IMR-90 (cell line): Measurements from ENCODE around the gene ZEB2. TPM values are rescaled to one million over a fixed set of nuclear protein-coding genes. Genes with fewer than 3 reads are reported as not detected.

Experiments
- ATAC-seq: fragments of 200-7000 bp; cut with Tn5 transposase; 2 replicates; pipeline ENCODE4 v1.9.1; 2020; ENCODE audit warnings: low read depth, mild to moderate bottlenecking, moderate library complexity
- BruUV-seq: library from RNA; stranded (reverse); fragments of 400-500 nt; replicated peaks from 2 replicates; lab custom pipeline; 2021; lab: Mats Ljungman, UMichigan
- CTCF ChIA-PET: fragments of 300-600 bp; formaldehyde crosslinking; extraction: SDS; loops from one replicate; lab custom pipeline; 2021; ENCODE audit warnings: antibody characterized with exemption; lab: Yijun Ruan, JAX
- POLR2A ChIA-PET: fragments of 300-600 bp; sonication (Branson Sonifier 250); formaldehyde crosslinking; loops from one replicate; lab custom pipeline; 2022; ENCODE audit warnings: antibody characterized with exemption; ENCODE audit not compliant: unreplicated experiment; lab: Charles Lee
- DNase-seq: peaks from one replicate; pipeline ENCODE4 v3.0.0; 2013
- H2AFZ ChIP-seq: replicated peaks from 2 replicates; pipeline ENCODE3; 2013; ENCODE audit warnings: low read length, mild to moderate bottlenecking; ENCODE audit not compliant: poor library complexity
- H2AK5ac ChIP-seq: 2 replicates; pipeline ENCODE4 v1.6.1; 2013; ENCODE audit warnings: low read depth, low read length, inconsistent platforms
- H2AK9ac ChIP-seq: replicated peaks from 2 replicates; pipeline ENCODE3; 2013; ENCODE audit warnings: mild to moderate bottlenecking, low read depth, low read length, moderate library complexity; ENCODE audit not compliant: poor library complexity
- H2BK120ac ChIP-seq: 2 replicates; pipeline ENCODE4 v1.6.1; 2013; ENCODE audit warnings: low read depth, low read length, inconsistent platforms
- H2BK15ac ChIP-seq: 3 replicates; pipeline ENCODE4 v1.6.1; 2013; ENCODE audit warnings: low read depth, low read length, inconsistent platforms
- H2BK20ac ChIP-seq: 2 replicates; pipeline ENCODE4 v1.6.1; 2013; ENCODE audit warnings: low read depth, mild to moderate bottlenecking, inconsistent platforms, low read length, moderate library complexity
- H2BK5ac ChIP-seq: 2 replicates; pipeline ENCODE4 v1.6.1; 2013; ENCODE audit warnings: mild to moderate bottlenecking, low read depth, low read length, inconsistent platforms; ENCODE audit not compliant: poor library complexity, severe bottlenecking
- H3K14ac ChIP-seq: replicated peaks from 2 replicates; pipeline ENCODE4 v1.6.1; 2013; ENCODE audit warnings: low read depth, low read length, inconsistent platforms
- H3K18ac ChIP-seq: 2 replicates; pipeline ENCODE4 v1.6.1; 2013; ENCODE audit warnings: low read depth, low read length, control low read depth
- H3K23ac ChIP-seq: 2 replicates; pipeline ENCODE4 v1.6.1; 2013; ENCODE audit warnings: low read depth, low read length, inconsistent platforms
- H3K27ac ChIP-seq: 2 replicates; pipeline ENCODE4 v1.5.1; 2013; ENCODE audit warnings: mild to moderate bottlenecking, control low read depth, low read length; ENCODE audit not compliant: insufficient read depth
- H3K27me3 ChIP-seq: 2 replicates; pipeline ENCODE4 v1.6.1; 2013; ENCODE audit warnings: low read length; ENCODE audit not compliant: control insufficient read depth, insufficient read depth
- H3K36me3 ChIP-seq: 2 replicates; pipeline ENCODE4 v1.6.1; 2013; ENCODE audit warnings: low read length, mixed read lengths; ENCODE audit not compliant: control insufficient read depth, insufficient read depth
- H3K4ac ChIP-seq: 2 replicates; pipeline ENCODE4 v1.6.1; 2013; ENCODE audit warnings: low read depth, low read length, inconsistent platforms
- H3K4me1 ChIP-seq: 2 replicates; pipeline ENCODE4 v1.6.1; 2013; ENCODE audit warnings: low read length, mixed read lengths; ENCODE audit not compliant: control insufficient read depth, insufficient read depth
- H3K4me2 ChIP-seq: 2 replicates; pipeline ENCODE4 v1.6.1; 2013; ENCODE audit warnings: low read depth, mild to moderate bottlenecking, control low read depth, low read length, moderate library complexity
- H3K4me3 ChIP-seq: 2 replicates; pipeline ENCODE4 v1.5.1; 2013; ENCODE audit warnings: low read depth, mild to moderate bottlenecking, control low read depth, low read length, moderate library complexity; ENCODE audit not compliant: insufficient read depth
- H3K56ac ChIP-seq: 2 replicates; pipeline ENCODE4 v1.6.1; 2013; ENCODE audit warnings: low read length, inconsistent platforms; ENCODE audit not compliant: insufficient read depth; ENCODE audit errors: extremely low read depth
- H3K79me1 ChIP-seq, 2 experiments: 2 replicates each; pipeline ENCODE4 v1.6.1; 2013; ENCODE audit warnings: low read length in 2 of 2, inconsistent platforms in 1 of 2, low read depth in 1 of 2
- H3K9ac ChIP-seq: 2 replicates; pipeline ENCODE4 v1.6.1; 2013; ENCODE audit warnings: low read depth, low read length, control low read depth
- H3K9me1 ChIP-seq: 2 replicates; pipeline ENCODE4 v1.6.1; 2013; ENCODE audit warnings: low read length, inconsistent platforms; ENCODE audit not compliant: insufficient read depth
- H3K9me3 ChIP-seq: 2 replicates; pipeline ENCODE4 v1.6.1; 2013; ENCODE audit warnings: low read length; ENCODE audit not compliant: control insufficient read depth, insufficient read depth
- H4K20me1 ChIP-seq: 2 replicates; pipeline ENCODE4 v1.6.1; 2013; ENCODE audit warnings: low read length, inconsistent platforms; ENCODE audit not compliant: insufficient read depth
- H4K5ac ChIP-seq: 2 replicates; pipeline ENCODE4 v1.6.1; 2013; ENCODE audit warnings: mild to moderate bottlenecking, low read depth, low read length, control low read depth
- H4K8ac ChIP-seq, 2 experiments: 2 replicates each; pipeline ENCODE4 v1.6.1; 2013; ENCODE audit warnings: low read depth in 2 of 2, low read length in 2 of 2, control low read depth in 1 of 2, inconsistent platforms in 1 of 2
- H4K91ac ChIP-seq: 2 replicates; pipeline ENCODE4 v1.6.1; 2013; ENCODE audit warnings: low read depth, low read length, inconsistent platforms; ENCODE audit not compliant: insufficient read depth
- CTCF ChIP-seq: conservative IDR thresholded peaks from 2 replicates; pipeline ENCODE4 v1.5.1; 2012; ENCODE audit warnings: mild to moderate bottlenecking, low read depth, low read length, improper control_type of control experiment
- NFE2L2 ChIP-seq: fragments of 150-350 bp; IDR thresholded peaks from 2 replicates; pipeline ENCODE4 v1.6.1; 2016; ENCODE audit warnings: low read depth, mild to moderate bottlenecking, low read length
- RFX5 ChIP-seq: IDR thresholded peaks from 2 replicates; pipeline ENCODE4 v1.8.0; 2012; ENCODE audit warnings: low read depth, mild to moderate bottlenecking, low read length, moderate library complexity
- USF2 ChIP-seq: fragments of 150-350 bp; IDR thresholded peaks from 2 replicates; pipeline ENCODE4 v1.6.1; 2017; ENCODE audit warnings: mild to moderate bottlenecking, antibody characterized with exemption, low read length, low read depth
- WGBS, 2 experiments: methylation state at CpG; one replicate each; pipeline versions ENCODE4 v1.1.5 to v1.1.7; 2013; ENCODE audit warnings: missing lambda C conversion rate in 2 of 2; ENCODE audit not compliant: insufficient read length in 1 of 2; ENCODE audit errors: extremely low coverage in 2 of 2; 5-methylcytosine and 5-hydroxymethylcytosine counted together
- dilution Hi-C: fragments of 300-500 bp; cut with HindIII; formaldehyde crosslinking; loops from one replicate; pipeline ENCODE4 v1.14.3; 2018; ENCODE audit warnings: low sequenced_read_pairs; ENCODE audit not compliant: unreplicated experiment
- in situ Hi-C: fragments of 300-500 bp; cut with MboI; formaldehyde crosslinking; loops from 3 replicates; pipeline ENCODE4 v1.14.3; 2019; ENCODE audit warnings: low sequenced_read_pairs, inconsistent platforms, mixed read lengths
- intact Hi-C: fragments of 100-400 bp; cut with micrococcal nuclease; formaldehyde crosslinking; loops from 2 replicates; pipeline ENCODE4 v1.10.0; 2022
- polyA plus RNA-seq, 3 experiments: library from polyadenylated mRNA; depleted of rRNA; stranded (reverse); fragments of >200 nt; gene quantifications; 2 replicates each; pipeline ENCODE4 v1.2.3, GENCODE V29; 2012; ENCODE audit warnings: low replicate concordance in 1 of 3
- total RNA-seq: library from RNA; depleted of rRNA; stranded (reverse); fragments of >200 nt; gene quantifications from 2 replicates; pipeline ENCODE4 v1.2.3, GENCODE V29; 2012

The ZEB2 gene
- total and polyA plus RNA-seq, 2 of the 4 experiments (the other 2 are of a cell fraction), result 22.4 to 50.9 TPM

- Histone ChIP-seq H3K27me3 (no peaks in the 10 kb centered on the region), H3K14ac (peak overlapping the region; percentile 58), H3K56ac (peak overlapping the region; percentile 68; the same call in 1 of the 2 replicates), H2BK120ac (peak overlapping the region; percentile 30), H4K91ac (no peak overlapping the region), H3K4me3 (peak overlapping the region; percentile 99), H3K9me1 (no peaks in the 10 kb centered on the region), H3K4ac (peak overlapping the region; percentile 24; the same call in 1 of the 2 replicates), H2AFZ (no peak overlapping the region), H3K9me3 (no peaks in the 10 kb centered on the region), H3K79me1 (peaks cover 4 to 16% of the 10 kb centered on the region in 2 experiments; a peak in 3 of 4 replicates), H3K27ac (peak overlapping the region; percentile 99; the same call in 1 of the 2 replicates), H4K20me1 (no peaks in the 10 kb centered on the region), H2BK15ac (peak overlapping the region; percentile 23; the same call in 2 of the 3 replicates), H4K8ac (peak overlapping the region; percentile 17 to 25; a peak in 3 of 4 replicates), H3K9ac (peak overlapping the region; percentile 98), H2BK5ac (peak overlapping the region; percentile 51), H3K4me1 (peaks cover 6% of the 10 kb centered on the region; the same call in 1 of the 2 replicates), H2AK9ac (no peak overlapping the region), H3K36me3 (no peaks in the 10 kb centered on the region), H3K18ac (peak overlapping the region; percentile 79), H2BK20ac (peak overlapping the region; percentile 60), H2AK5ac (no peak overlapping the region), H4K5ac (peak overlapping the region; percentile 15; the same call in 1 of the 2 replicates), H3K23ac (peak overlapping the region; percentile 66), H3K4me2 (peak overlapping the region; percentile 98)
- dilution Hi-C loops, result no loop called here
- DNase-seq (no peak), ATAC-seq (no peak)
- in situ Hi-C loops, result loop anchor here (10.0 to 25.0 kb wide), 3 partner anchors 184 to 1793 kb away; a partner anchor contains a TSS
- intact Hi-C loops, result loop anchor here (5.0 to 10.0 kb wide), 7 partner anchors 488 to 1793 kb away; no protein-coding TSS in a partner anchor
- 0% methylated on average over 2 of the region's 8 CpGs; no CpG with 5 or more reads in 1 of the 2 experiments for WGBS, 2 experiments
- BruUV-seq, result no TSS peak
- TF ChIP-seq NFE2L2 (no peak), USF2 (no peak), RFX5 (no peak), CTCF (no peak)
- ChIA-PET CTCF (interaction anchor here (0.6 kb wide), 1 partner anchor 131 kb away, joined by 3 read pairs; no protein-coding TSS in a partner anchor), POLR2A (no interaction called here)
Observed at GRCh38 chr2:144518748-144519596, 947 bp downstream of the ZEB2 start.
